Thoracic aorta (tissue), 2 donors: ENCODE measurements around the gene EIF4A3. TPM values are rescaled to one million over a fixed set of nuclear protein-coding genes. Genes with fewer than 3 reads are reported as not detected.
"Not testable (repeated sequence)": the region's sequence is repeated elsewhere in the genome, so short reads cannot be mapped to it uniquely, and the experiment has no call there.

Experiments used
- ATAC-seq: fragments of 150-250 bp; one replicate; pipeline ENCODE4 v1.8.0; 2017; ENCODE audit warnings: low read depth; ENCODE audit not compliant: insufficient number of reproducible peaks, low FRiP score
- DNase-seq: peaks from one replicate; pipeline ENCODE4 v3.0.0-alpha.2; 2020; ENCODE audit warnings: low spot score
- H3K27ac ChIP-seq, 2 donors: fragments of 200-600 bp; sonication (generic); 1 replicate in 1 of 2; 2 replicates in 1 of 2; pipeline ENCODE4 v1.5.1; 2016; ENCODE audit warnings: mild to moderate bottlenecking in 2 of 2, moderate library complexity in 2 of 2
- H3K27me3 ChIP-seq: fragments of 200-600 bp; sonication (generic); replicated peaks from 2 replicates; pipeline ENCODE4 v1.6.0; 2016; ENCODE audit warnings: mild to moderate bottlenecking; ENCODE audit not compliant: insufficient read depth
- H3K36me3 ChIP-seq: fragments of 200-600 bp; sonication (generic); one replicate; pipeline ENCODE4 v1.5.1; 2016
- H3K4me1 ChIP-seq, 2 donors: fragments of 200-600 bp; sonication (generic); 1 replicate in 1 of 2; 2 replicates in 1 of 2; pipeline versions ENCODE4 v1.5.1 to v1.6.0; 2016; ENCODE audit warnings: low read depth in 2 of 2, mild to moderate bottlenecking in 1 of 2; ENCODE audit not compliant: control insufficient read depth in 1 of 2
- H3K4me3 ChIP-seq: fragments of 200-600 bp; sonication (generic); 2 replicates; pipeline ENCODE4 v1.5.1; 2016; ENCODE audit warnings: mild to moderate bottlenecking
- H3K9me3 ChIP-seq: fragments of 200-600 bp; sonication (generic); 2 replicates; pipeline ENCODE4 v1.5.1; 2016
- total RNA-seq, 2 donors: library from RNA; depleted of rRNA; stranded (reverse); fragments of >200 nt; gene quantifications; one replicate each; pipeline versions ENCODE4 v1.1.0 to v1.2.3, GENCODE V29; 2016
- TF ChIP-seq, protein P1 (sequence below): fragments of 200-600 bp; sonication (generic); IDR thresholded peaks from one replicate; pipeline ENCODE4 v1.5.1; 2019; ENCODE audit warnings: antibody characterized with exemption

EIF4A3 gene
- total RNA-seq, 2 donors from 2014 or later: 32.6 to 39.4 TPM

DNA sequence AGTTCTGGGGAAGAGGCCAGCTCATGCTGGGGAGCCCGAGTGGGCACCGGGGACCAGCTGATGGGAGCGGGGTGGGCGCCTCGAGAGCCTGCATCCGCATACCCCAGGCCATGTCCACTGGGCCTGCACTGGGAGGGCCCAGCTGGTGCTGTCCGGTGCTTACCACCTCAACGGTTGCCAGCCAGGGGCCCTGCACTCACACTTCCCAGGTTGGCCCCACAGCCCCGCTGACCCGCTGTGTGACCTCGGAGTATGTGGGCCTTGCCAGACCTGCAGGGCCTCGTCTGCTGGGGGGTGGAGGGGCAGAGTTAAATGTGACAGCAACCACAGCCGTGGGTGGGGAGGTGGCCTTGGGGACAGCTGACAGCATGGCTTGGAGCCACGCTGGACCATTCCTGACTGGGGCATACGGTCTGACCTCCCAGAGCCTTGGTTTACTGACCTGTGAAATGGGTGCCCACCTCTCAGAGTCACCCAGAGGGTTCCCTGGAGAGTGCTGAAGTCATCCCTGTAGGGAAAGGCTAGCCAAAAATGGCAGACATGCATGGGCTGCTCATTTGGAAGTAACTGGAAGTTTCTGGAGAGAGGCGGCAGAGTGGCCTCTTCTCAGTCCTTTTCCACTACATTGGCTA lies 51.0 kb downstream of the EIF4A3 start:
- no peaks in the 10 kb centered on the region for H3K9me3 ChIP-seq
- H3K4me3 ChIP-seq: no peak overlapping the region
- ATAC-seq (no peak), DNase-seq (no peak)
- H3K27me3 ChIP-seq: no peaks in the 10 kb centered on the region
- no peaks in the 10 kb centered on the region for H3K36me3 ChIP-seq
- H3K27ac ChIP-seq: no peak overlapping the region
- TF ChIP-seq, protein P1, sequence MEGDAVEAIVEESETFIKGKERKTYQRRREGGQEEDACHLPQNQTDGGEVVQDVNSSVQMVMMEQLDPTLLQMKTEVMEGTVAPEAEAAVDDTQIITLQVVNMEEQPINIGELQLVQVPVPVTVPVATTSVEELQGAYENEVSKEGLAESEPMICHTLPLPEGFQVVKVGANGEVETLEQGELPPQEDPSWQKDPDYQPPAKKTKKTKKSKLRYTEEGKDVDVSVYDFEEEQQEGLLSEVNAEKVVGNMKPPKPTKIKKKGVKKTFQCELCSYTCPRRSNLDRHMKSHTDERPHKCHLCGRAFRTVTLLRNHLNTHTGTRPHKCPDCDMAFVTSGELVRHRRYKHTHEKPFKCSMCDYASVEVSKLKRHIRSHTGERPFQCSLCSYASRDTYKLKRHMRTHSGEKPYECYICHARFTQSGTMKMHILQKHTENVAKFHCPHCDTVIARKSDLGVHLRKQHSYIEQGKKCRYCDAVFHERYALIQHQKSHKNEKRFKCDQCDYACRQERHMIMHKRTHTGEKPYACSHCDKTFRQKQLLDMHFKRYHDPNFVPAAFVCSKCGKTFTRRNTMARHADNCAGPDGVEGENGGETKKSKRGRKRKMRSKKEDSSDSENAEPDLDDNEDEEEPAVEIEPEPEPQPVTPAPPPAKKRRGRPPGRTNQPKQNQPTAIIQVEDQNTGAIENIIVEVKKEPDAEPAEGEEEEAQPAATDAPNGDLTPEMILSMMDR: no peak
- H3K4me1 ChIP-seq: peaks cover 0 to 7% of the 10 kb centered on the region in 2 donors

DNA sequence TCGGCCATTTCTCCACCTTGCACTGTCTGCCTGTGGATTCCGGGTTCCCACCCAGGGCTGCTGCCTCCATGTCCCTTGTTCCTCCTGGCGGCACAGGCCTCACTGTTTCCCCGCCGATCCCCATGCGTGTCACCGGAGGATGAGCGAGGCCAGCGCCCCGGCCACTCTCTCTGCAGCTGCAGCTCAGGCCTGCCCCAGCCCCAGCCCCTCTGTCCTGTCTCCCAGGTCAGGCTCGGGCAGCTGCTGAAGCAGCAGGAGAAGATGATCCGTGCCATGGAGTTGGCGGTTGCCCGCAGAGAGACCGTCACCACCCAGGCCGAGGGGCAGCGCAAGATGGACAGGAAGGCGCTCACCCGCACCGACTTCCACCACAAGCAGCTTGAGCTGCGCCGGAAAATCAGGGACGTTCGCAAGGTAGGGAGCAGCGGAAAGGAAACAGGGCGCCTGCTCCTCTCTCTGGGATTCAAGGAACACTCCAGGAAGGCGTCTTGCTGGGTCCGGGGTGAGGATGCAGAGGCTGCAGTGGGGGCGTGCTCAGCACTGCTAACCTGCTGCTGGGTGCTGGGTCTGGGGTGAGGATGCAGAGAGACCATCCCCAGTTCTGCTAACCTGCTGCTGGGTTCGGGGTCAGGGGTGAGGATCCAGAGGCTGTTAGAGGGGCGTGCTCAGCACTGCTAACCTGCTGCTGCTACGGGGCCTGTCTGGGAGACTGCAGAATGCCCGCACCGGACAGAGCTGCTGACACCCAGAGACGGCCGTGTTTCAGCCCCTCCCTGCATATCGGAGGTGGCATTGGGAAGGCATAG lies 51.7 kb downstream of the EIF4A3 start:
- ATAC-seq: no peak

DNA sequence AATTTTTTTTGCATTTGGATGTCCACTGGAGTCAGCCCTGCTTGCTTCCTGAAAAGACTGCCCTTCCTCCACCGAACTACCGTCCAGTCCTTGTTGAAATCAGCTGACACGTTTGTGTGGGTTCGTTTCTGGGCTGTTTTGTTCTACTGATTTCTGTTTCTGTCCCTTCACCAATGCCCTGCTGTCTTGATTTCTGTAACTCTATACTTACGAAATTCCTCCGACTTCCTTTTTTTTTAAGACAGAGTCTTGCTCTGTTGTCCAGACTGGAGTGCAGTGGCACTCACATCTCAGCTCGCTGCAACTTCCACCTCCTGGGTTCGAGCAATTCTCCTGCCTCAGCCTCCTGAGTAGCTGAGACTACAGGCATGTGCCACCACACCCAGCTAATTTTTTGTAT lies 54.0 kb downstream of the EIF4A3 start:
- ATAC-seq: no peak
- no peaks in the 10 kb centered on the region for H3K9me3 ChIP-seq
- TF ChIP-seq, protein P1: no peak
- H3K36me3 ChIP-seq: no peaks in the 10 kb centered on the region
- no peaks in the 10 kb centered on the region for H3K27me3 ChIP-seq
- no peak for DNase-seq
- no peaks in the 10 kb centered on the region for H3K4me1 ChIP-seq
- H3K27ac ChIP-seq: no peak overlapping the region
- H3K4me3 ChIP-seq: no peak overlapping the region

More for the DNA sequence above, 51.7 kb downstream of the EIF4A3 start:
- TF ChIP-seq, protein P1: no peak
- Histone ChIP-seq H3K9me3 (no peaks in the 10 kb centered on the region), H3K27me3 (no peaks in the 10 kb centered on the region), H3K4me1 (peaks cover 0 to 2% of the 10 kb centered on the region in 2 donors), H3K36me3 (no peaks in the 10 kb centered on the region), H3K27ac (no peak overlapping the region), H3K4me3 (no peak overlapping the region)
- no peak for DNase-seq

DNA sequence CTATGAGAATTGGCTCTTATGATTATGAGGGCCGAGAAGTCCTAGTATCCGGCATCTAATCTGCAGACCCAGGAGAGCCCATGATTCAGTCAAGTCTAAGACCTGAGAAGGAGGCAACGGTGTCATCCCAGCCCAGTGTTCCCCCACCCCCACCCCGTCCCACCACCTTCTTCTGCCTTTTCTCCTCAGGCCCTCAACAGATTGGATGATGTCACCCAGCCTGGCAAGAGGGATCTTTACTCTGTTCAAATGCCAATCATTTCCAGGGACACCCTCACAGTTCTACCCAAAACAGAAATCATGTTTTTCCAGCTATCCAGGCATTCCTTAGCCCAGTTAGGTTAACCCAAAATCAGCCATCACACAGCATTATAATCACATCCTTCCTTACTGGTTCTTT lies 55.6 kb downstream of the EIF4A3 start:
- Histone ChIP-seq H3K4me1 (no peaks in the 10 kb centered on the region), H3K4me3 (no peak overlapping the region), H3K27me3 (no peaks in the 10 kb centered on the region), H3K27ac (no peak overlapping the region), H3K36me3 (no peaks in the 10 kb centered on the region), H3K9me3 (no peaks in the 10 kb centered on the region)
- TF ChIP-seq, protein P1: no peak
- ATAC-seq: no peak
- no peak for DNase-seq

DNA sequence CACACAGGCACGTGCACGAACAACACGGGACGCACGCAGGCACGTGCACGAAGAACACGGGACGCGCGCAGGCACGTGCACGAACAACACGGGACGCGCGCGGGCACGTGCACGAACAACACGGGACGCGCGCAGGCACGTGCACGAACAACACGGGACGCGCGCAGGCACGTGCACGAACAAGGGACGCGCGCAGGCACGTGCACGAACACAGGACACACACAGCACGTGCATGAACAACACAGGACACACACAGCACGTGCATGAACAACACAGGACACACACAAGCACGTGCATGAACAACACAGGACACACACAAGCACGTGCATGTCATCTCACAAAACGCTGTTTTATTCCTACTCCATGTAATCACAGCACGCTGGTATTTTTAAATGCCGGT lies 56.8 kb downstream of the EIF4A3 start:
- not testable (repeated sequence) for H3K4me1 ChIP-seq, ATAC-seq, H3K9me3 ChIP-seq, H3K27me3 ChIP-seq, H3K36me3 ChIP-seq, H3K4me3 ChIP-seq, H3K27ac ChIP-seq, DNase-seq
